ENCODE data around the gene ADORA2B.

DNA sequence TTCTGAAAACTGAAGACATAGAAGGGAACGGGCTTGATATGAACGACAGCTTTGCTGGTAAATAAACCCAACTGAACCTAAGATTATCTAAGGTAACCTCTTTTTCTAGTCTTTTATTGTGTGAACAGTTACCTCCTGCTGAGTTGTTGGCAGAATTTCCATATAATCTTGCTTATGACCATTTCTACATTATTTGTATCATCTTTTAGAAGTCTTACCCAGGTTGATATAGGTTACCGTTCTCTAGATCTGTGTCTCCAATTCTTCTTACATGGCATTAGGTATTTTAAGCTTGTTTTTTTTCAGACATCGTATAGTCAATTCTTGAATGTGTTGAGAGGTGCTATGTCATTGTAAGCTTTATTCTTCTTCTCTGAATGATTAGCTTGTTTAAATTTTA, 79.0 kb downstream of the ADORA2B start:
- TF ChIP-seq, protein P1, sequence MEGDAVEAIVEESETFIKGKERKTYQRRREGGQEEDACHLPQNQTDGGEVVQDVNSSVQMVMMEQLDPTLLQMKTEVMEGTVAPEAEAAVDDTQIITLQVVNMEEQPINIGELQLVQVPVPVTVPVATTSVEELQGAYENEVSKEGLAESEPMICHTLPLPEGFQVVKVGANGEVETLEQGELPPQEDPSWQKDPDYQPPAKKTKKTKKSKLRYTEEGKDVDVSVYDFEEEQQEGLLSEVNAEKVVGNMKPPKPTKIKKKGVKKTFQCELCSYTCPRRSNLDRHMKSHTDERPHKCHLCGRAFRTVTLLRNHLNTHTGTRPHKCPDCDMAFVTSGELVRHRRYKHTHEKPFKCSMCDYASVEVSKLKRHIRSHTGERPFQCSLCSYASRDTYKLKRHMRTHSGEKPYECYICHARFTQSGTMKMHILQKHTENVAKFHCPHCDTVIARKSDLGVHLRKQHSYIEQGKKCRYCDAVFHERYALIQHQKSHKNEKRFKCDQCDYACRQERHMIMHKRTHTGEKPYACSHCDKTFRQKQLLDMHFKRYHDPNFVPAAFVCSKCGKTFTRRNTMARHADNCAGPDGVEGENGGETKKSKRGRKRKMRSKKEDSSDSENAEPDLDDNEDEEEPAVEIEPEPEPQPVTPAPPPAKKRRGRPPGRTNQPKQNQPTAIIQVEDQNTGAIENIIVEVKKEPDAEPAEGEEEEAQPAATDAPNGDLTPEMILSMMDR (IDR thresholded peaks at IDR 0.05), result no peak
- no peak for TF ChIP-seq POLR2A (IDR thresholded peaks at IDR 0.05)
